HFF-Myc (cell line): ENCODE data around the gene LRRK1.

ENCODE experiments used
- DNase-seq: peaks from one replicate; pipeline ENCODE4 v3.0.0-alpha.2; 2011; ENCODE audit warnings: low read depth; ENCODE audit errors: extremely low read depth
- H3K4me3 ChIP-seq: replicated peaks from 2 replicates; pipeline ENCODE4 v1.5.1; 2011; ENCODE audit warnings: low read depth, mild to moderate bottlenecking, control low read depth, low read length
- TF ChIP-seq, protein P1 (sequence below): IDR thresholded peaks from 2 replicates; pipeline ENCODE4 v1.5.1; 2012; ENCODE audit warnings: mild to moderate bottlenecking, low read depth, low read length, control low read depth; ENCODE audit errors: missing control alignments

Gene LRRK1

DNA sequence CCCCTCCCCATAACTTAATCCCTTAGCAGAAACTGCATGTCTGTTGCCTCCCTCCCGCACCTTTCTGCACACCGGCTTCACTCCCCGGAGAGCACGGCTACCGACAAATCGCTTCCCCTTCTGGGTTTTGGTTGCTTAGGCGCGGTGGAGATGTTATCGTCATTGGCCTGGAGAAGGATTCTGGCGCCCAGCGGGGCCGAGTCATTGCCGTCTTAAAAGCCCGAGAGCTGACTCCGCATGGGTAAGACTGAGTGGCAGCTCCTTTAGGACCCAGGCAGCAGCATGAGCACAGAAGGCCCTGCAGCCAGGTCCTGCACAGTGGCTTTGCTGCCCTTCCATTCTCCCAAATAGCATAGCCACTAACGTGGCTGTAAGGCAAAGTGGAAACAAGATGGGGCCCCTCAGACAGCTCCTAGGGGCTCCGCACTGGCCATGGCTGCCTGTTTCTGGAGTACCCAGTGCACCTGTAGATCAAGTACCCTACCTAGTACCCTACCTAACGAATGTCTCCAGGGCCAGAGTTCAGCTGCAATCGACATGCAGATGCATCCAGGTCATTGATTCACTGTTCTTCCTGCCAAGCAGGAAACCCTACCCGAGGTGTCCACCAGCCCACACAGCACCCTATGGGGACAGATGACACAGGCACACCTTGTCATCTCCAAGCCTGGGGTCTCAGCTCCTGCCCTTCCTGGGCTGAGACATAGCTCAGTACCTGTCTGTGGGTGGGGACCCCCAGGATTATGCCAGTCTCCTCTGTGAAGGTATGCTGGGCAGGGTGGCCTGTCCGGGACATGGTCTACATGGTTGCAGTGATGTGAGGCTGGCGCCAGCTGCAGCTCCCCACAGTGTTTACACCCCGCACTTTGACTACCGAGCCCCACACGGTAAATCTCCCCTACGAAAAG, 147.6 kb downstream of the LRRK1 start:
- no peak overlapping the region for H3K4me3 ChIP-seq
- no peak for DNase-seq
- TF ChIP-seq, protein P1, sequence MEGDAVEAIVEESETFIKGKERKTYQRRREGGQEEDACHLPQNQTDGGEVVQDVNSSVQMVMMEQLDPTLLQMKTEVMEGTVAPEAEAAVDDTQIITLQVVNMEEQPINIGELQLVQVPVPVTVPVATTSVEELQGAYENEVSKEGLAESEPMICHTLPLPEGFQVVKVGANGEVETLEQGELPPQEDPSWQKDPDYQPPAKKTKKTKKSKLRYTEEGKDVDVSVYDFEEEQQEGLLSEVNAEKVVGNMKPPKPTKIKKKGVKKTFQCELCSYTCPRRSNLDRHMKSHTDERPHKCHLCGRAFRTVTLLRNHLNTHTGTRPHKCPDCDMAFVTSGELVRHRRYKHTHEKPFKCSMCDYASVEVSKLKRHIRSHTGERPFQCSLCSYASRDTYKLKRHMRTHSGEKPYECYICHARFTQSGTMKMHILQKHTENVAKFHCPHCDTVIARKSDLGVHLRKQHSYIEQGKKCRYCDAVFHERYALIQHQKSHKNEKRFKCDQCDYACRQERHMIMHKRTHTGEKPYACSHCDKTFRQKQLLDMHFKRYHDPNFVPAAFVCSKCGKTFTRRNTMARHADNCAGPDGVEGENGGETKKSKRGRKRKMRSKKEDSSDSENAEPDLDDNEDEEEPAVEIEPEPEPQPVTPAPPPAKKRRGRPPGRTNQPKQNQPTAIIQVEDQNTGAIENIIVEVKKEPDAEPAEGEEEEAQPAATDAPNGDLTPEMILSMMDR = no peak

DNA sequence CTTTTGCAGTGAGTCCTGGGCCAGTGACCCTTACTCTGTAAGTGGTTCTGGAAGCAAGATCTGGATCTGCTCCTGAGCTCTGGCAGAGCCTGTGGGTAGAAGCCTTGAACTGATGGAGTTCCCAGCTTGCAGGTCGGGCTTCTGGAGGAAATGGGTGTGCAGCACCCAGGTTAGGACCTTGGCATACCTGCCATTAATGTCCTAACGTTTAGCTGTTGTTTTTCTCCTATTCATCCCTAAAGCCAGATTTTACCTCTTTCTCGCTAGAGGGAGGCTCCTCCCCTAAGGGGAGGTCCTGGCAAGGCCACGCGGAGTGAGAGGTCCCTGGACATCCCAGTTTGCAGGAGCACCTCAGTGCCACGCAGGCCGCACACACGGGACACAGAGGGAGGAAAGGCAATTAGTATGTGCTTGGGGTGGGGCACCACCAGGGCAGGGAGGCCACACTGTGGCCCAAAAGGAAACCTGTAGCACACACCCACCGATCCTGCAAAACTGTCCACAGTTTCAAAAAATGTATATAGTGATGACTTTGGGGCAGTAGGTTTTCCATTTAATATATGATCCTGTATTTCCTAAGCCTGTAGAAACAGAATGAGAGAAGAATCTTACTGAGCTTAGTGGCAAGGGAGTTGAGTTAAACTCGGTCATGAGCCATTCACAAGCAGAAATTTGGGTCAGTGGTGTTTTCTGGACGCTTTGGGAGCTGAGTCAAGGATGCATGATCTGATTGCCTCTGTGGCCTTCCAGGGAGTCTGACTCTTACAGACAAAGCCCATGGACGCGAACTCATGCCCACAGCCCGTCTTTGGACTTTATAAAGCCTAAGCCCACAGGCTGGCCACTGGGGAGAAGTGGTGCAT, 148.7 kb downstream of the LRRK1 start:
- H3K4me3 ChIP-seq = no peak overlapping the region
- DNase-seq = no peak
- TF ChIP-seq, protein P1 = no peak

DNA sequence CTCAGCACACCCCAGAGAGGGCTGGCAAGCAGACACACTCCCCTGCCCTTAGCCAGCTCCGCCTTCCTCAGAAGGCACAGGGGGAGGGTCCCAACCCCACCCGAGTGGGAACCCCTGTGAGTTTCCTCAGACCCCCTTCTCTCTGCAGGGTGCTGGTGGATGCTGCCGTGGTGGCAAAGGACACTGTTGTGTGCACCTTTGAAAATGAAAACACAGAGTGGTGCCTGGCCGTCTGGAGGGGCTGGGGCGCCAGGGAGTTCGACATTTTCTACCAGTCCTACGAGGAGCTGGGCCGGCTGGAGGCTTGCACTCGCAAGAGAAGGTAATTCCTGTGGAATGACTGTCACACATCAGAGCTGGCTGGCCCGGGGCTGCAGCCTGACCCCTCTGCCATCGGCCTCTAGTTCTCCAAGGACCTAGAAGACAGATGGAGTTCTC, 149.4 kb downstream of the LRRK1 start:
- TF ChIP-seq, protein P1 = no peak
- H3K4me3 ChIP-seq = no peak overlapping the region
- no peak for DNase-seq

DNA sequence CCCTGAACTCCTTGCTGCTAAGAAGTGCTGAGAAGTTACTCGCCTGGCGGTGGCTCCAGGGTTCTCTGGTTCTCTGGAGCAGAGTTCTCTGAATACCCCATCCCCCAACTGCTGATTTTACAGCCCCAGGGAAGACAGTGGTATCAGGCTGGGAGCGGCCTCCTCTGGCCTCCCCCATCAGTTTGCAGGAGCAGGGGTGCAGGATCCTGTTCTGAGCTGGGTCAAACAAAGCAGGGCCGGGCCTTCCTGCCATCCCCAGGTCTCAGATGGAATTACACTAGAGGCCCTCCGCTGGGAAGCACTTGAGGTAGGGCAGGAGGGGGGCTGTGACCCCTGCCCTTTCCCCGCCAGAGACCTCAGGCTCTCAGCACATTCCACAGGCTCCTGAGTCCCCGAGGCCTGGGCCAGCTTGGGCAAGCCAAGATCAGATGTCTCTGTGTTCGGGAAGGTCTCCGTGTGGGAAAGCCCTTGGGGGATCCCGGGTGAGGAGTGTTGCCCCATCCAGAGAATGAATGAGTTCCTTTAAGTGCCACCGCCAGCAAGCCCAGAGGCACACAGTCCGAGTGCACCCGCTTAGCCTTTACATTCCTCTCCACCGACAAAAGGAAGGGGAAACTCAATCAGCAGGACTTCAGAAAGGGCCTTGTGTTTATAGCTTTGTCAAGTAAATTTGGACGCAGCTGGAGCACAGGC, 149.9 kb downstream of the LRRK1 start:
- TF ChIP-seq, protein P1 = peak; percentile 25
- H3K4me3 ChIP-seq = no peak overlapping the region
- no peak for DNase-seq

DNA sequence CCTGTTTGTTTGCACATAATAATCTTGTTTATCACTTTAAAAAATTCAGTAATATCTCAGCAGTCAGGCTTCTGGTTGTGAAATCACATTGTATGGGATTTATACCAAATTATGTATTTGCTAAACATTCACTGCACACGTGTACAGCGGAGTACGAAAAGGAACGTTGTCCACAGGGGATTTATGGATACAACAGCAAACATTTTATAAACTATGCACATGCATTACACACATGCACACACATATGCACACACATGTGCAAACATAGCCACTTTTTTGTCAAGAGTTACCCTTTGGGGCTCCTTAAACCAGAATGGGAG, 150.5 kb downstream of the LRRK1 start:
- TF ChIP-seq, protein P1 = no peak
- H3K4me3 ChIP-seq = no peak overlapping the region
- DNase-seq = no peak

DNA sequence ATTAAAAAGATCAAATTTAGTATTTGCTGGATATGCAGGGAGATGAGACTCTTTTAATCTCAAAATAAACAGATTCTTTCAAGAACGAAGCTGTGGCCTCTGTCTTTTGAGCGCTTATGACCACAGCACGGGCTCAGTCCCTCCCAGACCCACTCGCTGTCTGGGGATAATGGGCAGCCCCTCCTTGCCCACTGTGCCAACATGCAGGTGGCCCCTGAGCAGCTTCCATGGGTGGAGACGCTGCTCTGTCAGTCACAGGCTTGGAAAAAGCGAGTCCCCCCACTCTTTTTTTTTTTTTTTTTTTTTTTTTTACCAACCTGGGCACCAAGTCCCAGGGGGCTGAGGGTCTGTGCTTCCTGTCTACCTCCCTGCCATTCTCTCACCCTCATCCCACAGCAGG, 150.9 kb downstream of the LRRK1 start:
- no peak for DNase-seq
- H3K4me3 ChIP-seq = no peak overlapping the region
- TF ChIP-seq, protein P1 = no peak
